Urinary bladder (tissue), 4 donors: ENCODE data around the gene AOAH. TPM values are rescaled to one million over a fixed set of nuclear protein-coding genes. Genes with fewer than 3 reads are reported as not detected.
"Not testable (repeated sequence)": the region's sequence is repeated elsewhere in the genome, so short reads cannot be mapped to it uniquely, and the experiment has no call there.

Experiments used
- DNase-seq: peaks from one replicate; pipeline ENCODE4 v3.0.0-alpha.2; 2015; ENCODE audit errors: extremely low spot score
- H3K27ac ChIP-seq: one replicate; pipeline ENCODE4 v1.5.1; 2013; ENCODE audit warnings: low read depth, mild to moderate bottlenecking, moderate library complexity
- H3K36me3 ChIP-seq: one replicate; pipeline ENCODE4 v1.6.1; 2013; ENCODE audit warnings: mild to moderate bottlenecking, moderate library complexity; ENCODE audit not compliant: insufficient read depth
- H3K4me1 ChIP-seq: one replicate; pipeline ENCODE4 v1.6.1; 2013; ENCODE audit warnings: mild to moderate bottlenecking, moderate library complexity; ENCODE audit not compliant: insufficient read depth
- H3K4me3 ChIP-seq: one replicate; pipeline ENCODE4 v1.5.1; 2013; ENCODE audit warnings: low read depth, low read length
- WGBS: extraction: QIAGEN DNeasy Blood & Tissue Kit; methylation state at CpG from one replicate; pipeline ENCODE4 v1.1.7; 2013; 5-methylcytosine and 5-hydroxymethylcytosine counted together
- polyA plus RNA-seq: library from polyadenylated mRNA; stranded (reverse); fragments of 200-250 nt; gene quantifications from one replicate; pipeline ENCODE4 v1.2.3, GENCODE V29; 2013
- total RNA-seq: library from RNA; depleted of rRNA; stranded (reverse); fragments of >200 nt; gene quantifications from one replicate; pipeline ENCODE4 v1.2.3, GENCODE V29; 2014
- donor health status: healthy with polysubstance abuse.
- donor health status: healthy.

AOAH gene
- total and polyA plus RNA-seq, 2 donors = 4.3 to 7.1 TPM

- no peak for DNase-seq
- Histone ChIP-seq H3K27ac (no peak overlapping the region), H3K4me1 (no peaks in the 10 kb centered on the region), H3K4me3 (no peak overlapping the region), H3K36me3 (no peaks in the 10 kb centered on the region)
- WGBS = 69% methylated on average over 2 of the region's 2 CpGs
Observed at GRCh38 chr7:36730046-36730445, 5.8 kb upstream of the AOAH start.

- Histone ChIP-seq H3K4me1 (no peaks in the 10 kb centered on the region), H3K36me3 (no peaks in the 10 kb centered on the region), H3K4me3 (no peak overlapping the region), H3K27ac (no peak overlapping the region)
- 85% methylated on average over 2 of the region's 2 CpGs for WGBS
- DNase-seq = no peak
Observed at GRCh38 chr7:36728143-36728542, 3.8 kb upstream of the AOAH start.

- no peak overlapping the region for H3K27ac ChIP-seq
- 70% methylated on average over 4 of the region's 4 CpGs for WGBS
- no peak for DNase-seq
- H3K4me1 ChIP-seq = no peaks in the 10 kb centered on the region
- no peak overlapping the region for H3K4me3 ChIP-seq
- H3K36me3 ChIP-seq = no peaks in the 10 kb centered on the region
Observed at GRCh38 chr7:36726806-36727503, 2.7 kb upstream of the AOAH start.

GRCh38 chr7:36726311-36726710 lies 2.0 kb upstream of the AOAH start:
- Histone ChIP-seq H3K4me1 (no peaks in the 10 kb centered on the region), H3K36me3 (no peaks in the 10 kb centered on the region), H3K4me3 (no peak overlapping the region), H3K27ac (no peak overlapping the region)
- 89% methylated on average over 7 of the region's 7 CpGs for WGBS
- no peak for DNase-seq

- Histone ChIP-seq H3K4me1 (no peaks in the 10 kb centered on the region), H3K36me3 (no peaks in the 10 kb centered on the region), H3K4me3 (no peak overlapping the region), H3K27ac (no peak overlapping the region)
- WGBS = 44% methylated on average over 2 of the region's 2 CpGs
- no peak for DNase-seq
Observed at GRCh38 chr7:36724996-36725395, 702 bp upstream of the AOAH start.

GRCh38 chr7:36723291-36723690 lies 1.0 kb downstream of the AOAH start:
- no peak for DNase-seq
- no peak overlapping the region for H3K4me3 ChIP-seq
- H3K27ac ChIP-seq = no peak overlapping the region
- H3K36me3 ChIP-seq = no peaks in the 10 kb centered on the region
- no peaks in the 10 kb centered on the region for H3K4me1 ChIP-seq
- WGBS = 93% methylated on average over 4 of the region's 4 CpGs

- no peak overlapping the region for H3K27ac ChIP-seq
- 78% methylated on average over 3 of the region's 3 CpGs for WGBS
Observed at GRCh38 chr7:36719083-36719632, 5.1 kb downstream of the AOAH start.

GRCh38 chr7:36717586-36717985 lies 6.7 kb downstream of the AOAH start:
- Histone ChIP-seq H3K36me3 (no peaks in the 10 kb centered on the region), H3K27ac (no peak overlapping the region)
- 83% methylated on average over 3 of the region's 3 CpGs for WGBS

More at GRCh38 chr7:36719083-36719632, 5.1 kb downstream of the AOAH start:
- no peak for DNase-seq
- Histone ChIP-seq H3K36me3 (no peaks in the 10 kb centered on the region), H3K4me3 (no peak overlapping the region), H3K4me1 (no peaks in the 10 kb centered on the region)

GRCh38 chr7:36716802-36717201 lies 7.5 kb downstream of the AOAH start:
- H3K36me3 ChIP-seq, H3K27ac ChIP-seq, H3K4me3 ChIP-seq, H3K4me1 ChIP-seq, DNase-seq: not testable (repeated sequence)
- WGBS = 87% methylated on average over 8 of the region's 8 CpGs

More at GRCh38 chr7:36717586-36717985, 6.7 kb downstream of the AOAH start:
- DNase-seq = no peak
- H3K4me3 ChIP-seq = no peak overlapping the region
- no peaks in the 10 kb centered on the region for H3K4me1 ChIP-seq

GRCh38 chr7:36712015-36712414 lies 12.3 kb downstream of the AOAH start:
- H3K4me1 ChIP-seq = no peaks in the 10 kb centered on the region
- WGBS = 81% methylated on average over 5 of the region's 5 CpGs
- no peaks in the 10 kb centered on the region for H3K36me3 ChIP-seq
- no peak overlapping the region for H3K27ac ChIP-seq
- DNase-seq = no peak
- no peak overlapping the region for H3K4me3 ChIP-seq

- no peak overlapping the region for H3K4me3 ChIP-seq
- 76% methylated on average over 1 of the region's 1 CpG for WGBS
Observed at GRCh38 chr7:36711256-36711655, 13.0 kb downstream of the AOAH start.

GRCh38 chr7:36710186-36710791 lies 14.0 kb downstream of the AOAH start:
- Histone ChIP-seq H3K36me3 (no peaks in the 10 kb centered on the region), H3K27ac (no peak overlapping the region), H3K4me3 (no peak overlapping the region), H3K4me1 (no peaks in the 10 kb centered on the region)
- WGBS = 40% methylated on average over 3 of the region's 3 CpGs
- no peak for DNase-seq

More at GRCh38 chr7:36711256-36711655, 13.0 kb downstream of the AOAH start:
- Histone ChIP-seq H3K4me1 (no peaks in the 10 kb centered on the region), H3K27ac (no peak overlapping the region), H3K36me3 (no peaks in the 10 kb centered on the region)
- DNase-seq = no peak

- Histone ChIP-seq H3K36me3 (no peaks in the 10 kb centered on the region), H3K4me1 (no peaks in the 10 kb centered on the region), H3K27ac (no peak overlapping the region), H3K4me3 (no peak overlapping the region)
- DNase-seq = no peak
- WGBS = 75% methylated on average over 5 of the region's 5 CpGs
Observed at GRCh38 chr7:36708767-36709166, 15.5 kb downstream of the AOAH start.

GRCh38 chr7:36707898-36708297 lies 16.4 kb downstream of the AOAH start:
- WGBS = 79% methylated on average over 4 of the region's 4 CpGs
- no peak for DNase-seq
- H3K4me3 ChIP-seq = no peak overlapping the region
- no peaks in the 10 kb centered on the region for H3K36me3 ChIP-seq
- no peak overlapping the region for H3K27ac ChIP-seq
- H3K4me1 ChIP-seq = no peaks in the 10 kb centered on the region
